HG02759 (cell line): ENCODE data around the gene CDC6.

ENCODE experiments used
- ATAC-seq: cut with Tn5 transposase; IDR thresholded peaks from one replicate; pipeline ENCODE4 v1.9.1; 2021; ENCODE audit warnings: mild to moderate bottlenecking, moderate library complexity; ENCODE audit not compliant: unreplicated experiment

CDC6 gene

GRCh38 chr17:40287494-40288369, at the start of gene CDC6:
TSS of gene CDC6 (plus strand) at chr17:40287879. CDS start at chr17:40289421, 1,542 bp downstream.
- peak; percentile 89 for ATAC-seq

- no peak for ATAC-seq
Measured at GRCh38 chr17:40241252-40241834, 46.3 kb upstream of the CDC6 start.

GRCh38 chr17:40242774-40243173, 44.9 kb upstream of the CDC6 start:
- no peak for ATAC-seq

GRCh38 chr17:40243761-40244160, 43.9 kb upstream of the CDC6 start:
- ATAC-seq = no peak

- no peak for ATAC-seq
Measured at GRCh38 chr17:40244255-40244654, 43.4 kb upstream of the CDC6 start.

GRCh38 chr17:40247926-40248495, 39.7 kb upstream of the CDC6 start:
- ATAC-seq = no peak

- ATAC-seq = no peak
Measured at GRCh38 chr17:40248507-40248906, 39.2 kb upstream of the CDC6 start.

GRCh38 chr17:40251576-40251975, 36.1 kb upstream of the CDC6 start:
- no peak for ATAC-seq

- ATAC-seq = no peak
Measured at GRCh38 chr17:40253565-40253964, 34.1 kb upstream of the CDC6 start.

- ATAC-seq = no peak
Measured at GRCh38 chr17:40259505-40259904, 28.2 kb upstream of the CDC6 start.

GRCh38 chr17:40260528-40260927, 27.2 kb upstream of the CDC6 start:
- no peak for ATAC-seq

GRCh38 chr17:40264458-40265185, 23.1 kb upstream of the CDC6 start:
- no peak for ATAC-seq

- ATAC-seq = no peak
Measured at GRCh38 chr17:40265337-40265736, 22.3 kb upstream of the CDC6 start.

- no peak for ATAC-seq
Measured at GRCh38 chr17:40266882-40267281, 20.8 kb upstream of the CDC6 start.

- ATAC-seq = no peak
Measured at GRCh38 chr17:40268141-40268712, 19.5 kb upstream of the CDC6 start.

- ATAC-seq = no peak
Measured at GRCh38 chr17:40278414-40278813, 9.3 kb upstream of the CDC6 start.

- no peak for ATAC-seq
Measured at GRCh38 chr17:40279402-40279801, 8.3 kb upstream of the CDC6 start.

- ATAC-seq = no peak
Measured at GRCh38 chr17:40281663-40282062, 6.0 kb upstream of the CDC6 start.

GRCh38 chr17:40283662-40284061, 4.0 kb upstream of the CDC6 start:
- ATAC-seq = no peak

- no peak for ATAC-seq
Measured at GRCh38 chr17:40284085-40284713, 3.5 kb upstream of the CDC6 start.

GRCh38 chr17:40286473-40286872, 1.2 kb upstream of the CDC6 start:
- no peak for ATAC-seq
